HCT116 (cell line): Measurements from ENCODE around the gene ASS1. TPM values are rescaled to one million over a fixed set of nuclear protein-coding genes. Genes with fewer than 3 reads are reported as not detected.

Experiments
- ATAC-seq: fragments of 200-7000 bp; cut with Tn5 transposase; 2 replicates; pipeline ENCODE4 v1.9.1; 2020; ENCODE audit warnings: mild to moderate bottlenecking, moderate library complexity
- BruUV-seq: library from RNA; stranded (reverse); fragments of 400-500 nt; replicated peaks from 2 replicates; lab custom pipeline; 2021; lab: Mats Ljungman, UMichigan
- CTCF ChIA-PET: fragments of 300-600 bp; sonication (Branson Sonifier 250); formaldehyde crosslinking; loops from one replicate; lab custom pipeline; 2021; ENCODE audit warnings: antibody characterized with exemption; lab: Charles Lee
- POLR2A ChIA-PET: fragments of 300-600, 350-600 bp; sonication (Branson Sonifier 250); formaldehyde crosslinking; loops from one replicate; lab custom pipeline; 2021; ENCODE audit warnings: antibody characterized with exemption; lab: Charles Lee
- RAD21 ChIA-PET, 2 experiments: fragments of 300-600 bp; sonication (Branson Sonifier 250); formaldehyde crosslinking; loops; one replicate each; lab custom pipeline; 2023; ENCODE audit warnings: low total read pairs in 2 of 2; ENCODE audit not compliant: uncharacterized antibody in 2 of 2, unreplicated experiment in 2 of 2, low non-redundant PET in 1 of 2; lab: Charles Lee
- DNase-seq: peaks from one replicate; pipeline ENCODE4 v3.0.0-alpha.2; 2010; ENCODE audit warnings: low read depth, low spot score
- H2AFZ ChIP-seq: fragments of 200-600 bp; shearing (Covaris generic), sonication (generic); 2 replicates; pipeline ENCODE4 v1.6.1; 2017; ENCODE audit warnings: low read depth, mixed run types, mixed read lengths, antibody characterized with exemption, low read length; ENCODE audit not compliant: poor library complexity, severe bottlenecking
- H3K27ac ChIP-seq: 2 replicates; pipeline ENCODE4 v1.5.1; 2012; ENCODE audit warnings: low read depth, low read length
- H3K27me3 ChIP-seq: fragments of 200-600 bp; sonication (generic); 2 replicates; pipeline ENCODE4 v1.6.1; 2016; ENCODE audit warnings: mixed run types, low read length, mixed read lengths; ENCODE audit not compliant: insufficient read depth
- H3K36me3 ChIP-seq, 2 experiments: fragments of 200-500 bp in 1 of 2; fragments of 200-600 bp in 1 of 2; sonication (Bioruptor generic) in 1 of 2; sonication (generic) in 1 of 2; 2 replicates each; pipeline versions ENCODE4 v1.5.1 to v1.6.1; 2014 to 2016; ENCODE audit warnings: low read length in 2 of 2, inconsistent platforms in 1 of 2, mixed read lengths in 1 of 2, mixed run types in 1 of 2; ENCODE audit not compliant: insufficient read depth in 2 of 2, control insufficient read depth in 1 of 2
- H3K4me1 ChIP-seq, 2 experiments: fragments of 200-600 bp in 1 of 2; sonication (generic) in 1 of 2; 2 replicates each; pipeline versions ENCODE4 v1.5.1 to v1.6.1; 2012 to 2017; ENCODE audit warnings: low read length in 2 of 2, inconsistent platforms in 1 of 2, mild to moderate bottlenecking in 1 of 2, mixed read lengths in 1 of 2, mixed run types in 1 of 2, moderate library complexity in 1 of 2; ENCODE audit not compliant: insufficient read depth in 2 of 2, control insufficient read depth in 1 of 2
- H3K4me2 ChIP-seq: fragments of 200-600 bp; sonication (generic); 2 replicates; pipeline ENCODE4 v1.6.1; 2017; ENCODE audit warnings: mixed run types, low read length, mixed read lengths
- H3K4me3 ChIP-seq, 2 experiments: fragments of 200-600 bp in 1 of 2; sonication (generic) in 1 of 2; replicated peaks in 1 of 2; 2 replicates each; pipeline ENCODE4 v1.5.1; 2011 to 2016; ENCODE audit warnings: low read length in 2 of 2, control low read depth in 1 of 2, low read depth in 1 of 2, mild to moderate bottlenecking in 1 of 2, mixed read lengths in 1 of 2, mixed run types in 1 of 2
- H3K79me2 ChIP-seq: fragments of 200-600 bp; sonication (generic); 2 replicates; pipeline ENCODE4 v1.6.1; 2017; ENCODE audit warnings: mild to moderate bottlenecking, mixed run types, low read length, moderate library complexity, mixed read lengths; ENCODE audit not compliant: insufficient read depth
- H3K9ac ChIP-seq: fragments of 200-600 bp; sonication (generic); 2 replicates; pipeline ENCODE4 v1.6.1; 2016; ENCODE audit warnings: low read length, mixed read lengths
- H3K9me2 ChIP-seq: fragments of 200-600 bp; sonication (generic), shearing (Covaris generic); 2 replicates; pipeline ENCODE4 v1.6.1; 2017; ENCODE audit warnings: mixed run types, mild to moderate bottlenecking, moderate library complexity; ENCODE audit not compliant: insufficient read depth
- H3K9me3 ChIP-seq, 2 experiments: fragments of 200-500 bp in 1 of 2; fragments of 200-600 bp in 1 of 2; sonication (Bioruptor generic) in 1 of 2; sonication (generic) in 1 of 2; 2 replicates each; pipeline ENCODE4 v1.6.1; 2014 to 2017; ENCODE audit warnings: low read length in 2 of 2, mixed read lengths in 2 of 2, inconsistent platforms in 1 of 2, low read depth in 1 of 2, mild to moderate bottlenecking in 1 of 2, mixed run types in 1 of 2, moderate library complexity in 1 of 2; ENCODE audit not compliant: control insufficient read depth in 1 of 2, insufficient read depth in 1 of 2
- H4K20me1 ChIP-seq: fragments of 200-600 bp; sonication (generic), shearing (Covaris generic); 2 replicates; pipeline ENCODE4 v1.6.1; 2017; ENCODE audit warnings: mixed run types, mild to moderate bottlenecking, moderate library complexity; ENCODE audit not compliant: insufficient read depth
- ATF3 ChIP-seq: IDR thresholded peaks from 2 replicates; pipeline ENCODE4 v1.6.1; 2012
- EGR1 ChIP-seq: IDR thresholded peaks from 2 replicates; pipeline ENCODE4 v1.6.1; 2012; ENCODE audit warnings: low read depth
- POLR2AphosphoS5 ChIP-seq: IDR thresholded peaks from 2 replicates; pipeline ENCODE4 v1.6.1; 2011; ENCODE audit warnings: mild to moderate bottlenecking, low read depth, low read length, moderate library complexity
- RAD21 ChIP-seq: IDR thresholded peaks from 2 replicates; pipeline ENCODE4 v1.6.1; 2012; ENCODE audit warnings: low read depth, mild to moderate bottlenecking
- TCF7L2 ChIP-seq: IDR thresholded peaks from 2 replicates; pipeline ENCODE4 v1.7.0; 2011; ENCODE audit warnings: borderline replicate concordance, inconsistent platforms; ENCODE audit not compliant: insufficient read depth, insufficient read length; ENCODE audit errors: extremely low read depth
- ZFX ChIP-seq: fragments of 450-650 bp; IDR thresholded peaks from 2 replicates; pipeline ENCODE4 v1.6.1; 2017
- intact Hi-C: fragments of 100-400 bp; cut with micrococcal nuclease; formaldehyde crosslinking; loops from 2 replicates; pipeline ENCODE4 v1.10.0; 2022
- total RNA-seq: library from RNA; stranded (reverse); gene quantifications from one replicate; pipeline ENCODE4 v1.2.1, GENCODE V29; 2021; ENCODE audit not compliant: unreplicated experiment

The ASS1 gene
- total RNA-seq, 1 experiment from 2014 or later: 92.6 TPM

GRCh38 chr9:130461731-130462130, 17.0 kb downstream of the ASS1 start (continued):
- no peak for TF ChIP-seq POLR2AphosphoS5
- TF ChIP-seq ZFX: no peak
- no peak for TF ChIP-seq ATF3
- TF ChIP-seq RAD21: no peak
- TF ChIP-seq TCF7L2: no peak
- TF ChIP-seq, all 23 proteins: peak for 0

GRCh38 chr9:130462685-130463540, 18.2 kb downstream of the ASS1 start:
- no peak for ATAC-seq
- intact Hi-C loops: loop anchor here (5.0 kb wide), 1 partner anchor 404 kb away; no protein-coding TSS in a partner anchor

More at GRCh38 chr9:130462685-130463540, 18.2 kb downstream of the ASS1 start:
- H3K4me2 ChIP-seq: no peak overlapping the region
- no peaks in the 10 kb centered on the region for H3K79me2 ChIP-seq
- ChIA-PET RAD21 (interaction anchor here in 1 of 2 experiments (1.4 kb wide), 1 partner anchor 219 kb away, joined by 6 read pairs; no protein-coding TSS in a partner anchor), CTCF (interaction anchor here (1.8 to 2.6 kb wide), 2 partner anchors 220 to 221 kb away, joined by 12 to 14 read pairs; no protein-coding TSS in a partner anchor), POLR2A (interaction anchor here (1.0 kb wide), 1 partner anchor 220 kb away, joined by 4 read pairs; no protein-coding TSS in a partner anchor)
- H3K9ac ChIP-seq: no peak overlapping the region
- H3K27me3 ChIP-seq: no peaks in the 10 kb centered on the region
- no peak overlapping the region for H3K27ac ChIP-seq
- no peaks in the 10 kb centered on the region for H3K4me1 ChIP-seq
- no peaks in the 10 kb centered on the region for H3K9me2 ChIP-seq
- no peak overlapping the region for H2AFZ ChIP-seq
- no peak for TF ChIP-seq EGR1
- no peaks in the 10 kb centered on the region for H3K9me3 ChIP-seq
- no TSS peak for BruUV-seq
- H3K4me3 ChIP-seq: no peak overlapping the region
- H4K20me1 ChIP-seq: no peaks in the 10 kb centered on the region
- no peaks in the 10 kb centered on the region for H3K36me3 ChIP-seq
- DNase-seq: no peak
